ENCODE data around the gene TMEM128. TPM values are rescaled to one million over a fixed set of nuclear protein-coding genes. Genes with fewer than 3 reads are reported as not detected.

Gene TMEM128
- total and polyA plus RNA-seq, 2 of the 13 experiments (the other 11 are each of a cell fraction or from before 2014, with no cell fraction given): 19.4 to 27.9 TPM

GRCh38 chr4:4259484-4260100 is 11.6 kb upstream of the TMEM128 start (continued):
- TF ChIP-seq ZNF710 (CRISPR knock-in tag; IDR thresholded peaks at IDR 0.05; ENCODE audit: borderline replicate concordance) (peak; percentile 62; the same call in 1 of the 2 replicates), JDP2 (CRISPR knock-in tag; IDR thresholded peaks at IDR 0.05; ENCODE audit: borderline replicate concordance) (no peak), RNF219 (CRISPR knock-in tag; IDR thresholded peaks at IDR 0.05) (no peak), FOXM1 (CRISPR knock-in tag; IDR thresholded peaks at IDR 0.05) (no peak), PLRG1 (conservative IDR thresholded peaks at IDR 0.05) (no peak), SSRP1 (CRISPR knock-in tag; IDR thresholded peaks at IDR 0.05) (no peak), CREBL2 (CRISPR knock-in tag; IDR thresholded peaks at IDR 0.05; ENCODE audit: borderline replicate concordance) (no peak), KLF6 (CRISPR knock-in tag; IDR thresholded peaks at IDR 0.05) (no peak), HNRNPL (IDR thresholded peaks at IDR 0.05; ENCODE audit: low read depth, low read length) (no peak), ATF3 (CRISPR knock-in tag; IDR thresholded peaks at IDR 0.05) (no peak), MTA3 (CRISPR knock-in tag; IDR thresholded peaks at IDR 0.05) (no peak), HMG20B (CRISPR knock-in tag; conservative IDR thresholded peaks at IDR 0.05) (peak; percentile 87), HNRNPLL (IDR thresholded peaks at IDR 0.05; ENCODE audit: low read depth, low read length, poor library complexity, severe bottlenecking) (no peak), PREB (CRISPR knock-in tag; IDR thresholded peaks at IDR 0.05) (no peak), STAT6 (CRISPR knock-in tag; IDR thresholded peaks at IDR 0.05; ENCODE audit: borderline replicate concordance) (no peak), ZNF580 (CRISPR knock-in tag; IDR thresholded peaks at IDR 0.05; ENCODE audit: borderline replicate concordance, low read depth) (no peak), NR1H2 (CRISPR knock-in tag; IDR thresholded peaks at IDR 0.05; ENCODE audit: borderline replicate concordance, low read depth) (no peak), SIN3B (IDR thresholded peaks at IDR 0.05; ENCODE audit: low read length) (peak; percentile 63; the same call in 1 of the 2 replicates), ZFYVE20 (CRISPR knock-in tag; IDR thresholded peaks at IDR 0.05; ENCODE audit: borderline replicate concordance, low read depth) (no peak)

Data from HepG2 (cell line).